NCI-H526 (cell line): Measurements from ENCODE around the gene FITM1.
A peak's percentile ranks its signal among the peaks of the same experiment; 100 is the strongest.

Source experiments
- DNase-seq, 2 experiments: peaks; one replicate each; lab custom pipeline; 2025; lab: John Stamatoyannopoulos, UW

The FITM1 gene

GRCh38 chr14:24119691-24120090 lies 10.8 kb upstream of the FITM1 start:
- DNase-seq = no peak

DNA sequence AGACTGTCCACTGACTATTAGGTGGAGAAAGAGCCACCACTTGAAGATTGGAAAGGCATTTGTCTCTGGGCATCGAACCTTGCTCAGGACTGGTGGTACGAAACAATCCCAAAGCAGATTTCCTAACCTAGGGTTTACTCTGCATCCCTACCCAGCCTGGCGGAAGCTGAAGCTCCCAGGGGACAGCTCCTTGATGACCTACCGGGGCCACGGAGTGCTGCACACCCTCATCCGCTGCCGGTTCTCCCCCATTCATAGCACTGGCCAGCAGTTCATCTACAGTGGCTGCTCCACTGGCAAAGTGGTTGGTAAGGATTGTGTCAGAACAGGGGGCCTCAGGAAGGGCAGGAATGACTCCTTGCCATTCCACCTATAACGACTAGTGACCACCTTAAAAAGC lies 9.2 kb upstream of the FITM1 start:
- DNase-seq = no peak

- no peak for DNase-seq
Measured at GRCh38 chr14:24122416-24122815, 8.0 kb upstream of the FITM1 start.

DNA sequence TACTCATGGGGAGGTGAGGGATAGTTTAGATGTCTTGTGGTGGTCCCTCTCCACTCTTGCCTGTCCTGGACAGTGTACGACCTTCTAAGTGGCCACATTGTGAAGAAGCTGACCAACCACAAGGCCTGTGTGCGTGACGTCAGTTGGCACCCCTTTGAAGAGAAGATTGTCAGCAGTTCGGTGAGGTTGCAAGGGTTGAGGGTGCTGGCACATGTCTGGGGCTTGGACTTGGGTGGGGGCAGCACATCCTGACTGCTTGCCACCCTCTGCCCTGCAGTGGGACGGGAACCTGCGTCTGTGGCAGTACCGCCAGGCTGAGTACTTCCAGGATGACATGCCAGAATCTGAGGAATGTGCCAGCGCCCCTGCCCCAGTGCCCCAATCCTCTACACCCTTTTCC lies 7.6 kb upstream of the FITM1 start:
- DNase-seq = no peak

- DNase-seq = no peak
Measured at GRCh38 chr14:24123424-24124417, 6.7 kb upstream of the FITM1 start.

DNA sequence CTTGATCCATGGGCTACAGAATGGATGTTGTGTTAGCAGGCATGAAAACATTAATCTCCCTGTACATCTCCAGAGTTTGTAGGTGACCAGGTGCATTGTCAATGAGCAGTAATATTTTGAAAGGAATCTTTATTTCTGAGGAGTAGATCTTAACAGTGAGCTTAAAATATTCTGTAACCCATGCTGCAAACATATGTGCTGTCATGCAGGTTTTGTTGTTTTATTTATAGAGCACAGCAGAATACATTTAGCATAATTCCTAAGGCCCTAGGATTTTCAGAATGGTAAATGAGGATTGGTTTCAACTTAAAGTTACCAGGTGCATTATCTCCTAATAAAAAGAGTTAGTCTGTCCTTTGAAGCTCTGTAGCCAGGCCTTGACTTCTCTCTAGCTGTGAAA lies 3.5 kb upstream of the FITM1 start:
- no peak for DNase-seq

DNA sequence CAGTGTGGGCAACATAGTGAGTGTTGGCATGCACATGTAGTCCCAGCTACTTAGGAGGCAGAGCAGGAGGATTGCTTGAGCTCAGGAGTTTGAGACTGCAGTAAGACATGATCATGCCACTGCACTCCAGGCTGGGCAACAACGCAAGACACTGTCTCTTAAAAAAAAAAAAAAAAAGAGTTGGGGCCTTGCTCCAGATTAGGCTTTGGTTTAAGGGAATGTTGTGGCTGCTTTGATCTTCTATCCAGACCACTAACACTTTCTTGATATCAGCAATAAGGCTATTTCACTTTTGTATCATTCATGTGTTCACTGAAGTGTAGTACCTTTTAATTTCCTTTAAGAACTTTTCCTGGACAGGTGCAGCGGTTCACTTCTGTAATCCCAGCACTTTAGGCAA lies 2.8 kb upstream of the FITM1 start:
- DNase-seq = no peak

GRCh38 chr14:24129410-24129998 lies 955 bp upstream of the FITM1 start:
- no peak for DNase-seq

DNA sequence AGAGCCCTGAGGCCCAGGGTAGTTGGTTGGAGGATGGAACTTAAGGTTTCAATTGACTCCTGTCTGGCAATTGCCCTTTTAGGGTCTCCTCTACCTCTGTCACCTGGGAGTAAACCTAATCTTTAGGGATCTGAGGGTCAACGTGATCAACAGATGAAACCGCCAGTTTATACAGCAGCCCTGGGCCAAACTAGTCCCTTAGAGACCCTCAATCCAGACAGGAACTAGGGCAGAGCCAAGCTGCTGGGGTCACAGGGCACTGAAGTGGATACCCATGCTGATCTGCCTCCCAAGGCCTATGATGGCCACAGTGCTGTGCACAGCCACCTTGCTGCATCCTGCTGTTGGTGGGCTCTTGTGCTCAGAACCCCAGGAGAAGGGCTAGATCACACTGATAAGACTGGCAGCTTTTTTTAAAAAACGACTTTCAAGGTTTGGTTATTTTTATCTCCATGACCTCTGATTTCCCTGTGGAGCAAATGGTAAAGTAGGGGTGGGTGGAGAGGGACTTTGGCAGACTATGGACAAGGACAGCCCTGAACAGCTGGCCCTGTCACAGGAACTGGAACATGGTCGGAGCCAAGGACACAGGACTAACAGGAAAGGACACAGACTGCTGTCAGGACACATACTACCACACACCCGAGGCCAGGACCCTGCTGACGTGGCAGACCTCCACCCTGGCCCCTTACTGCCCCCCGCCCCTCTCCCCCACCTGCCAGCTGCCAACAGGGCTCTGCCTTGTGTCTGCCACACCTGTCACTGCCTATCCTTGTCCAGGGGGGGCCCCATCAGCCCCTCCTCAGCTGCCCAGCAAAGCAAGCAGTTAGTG lies 474 bp downstream of the FITM1 start:
- no peak for DNase-seq

- DNase-seq = no peak
Measured at GRCh38 chr14:24131549-24131966, 1.1 kb downstream of the FITM1 start.

GRCh38 chr14:24132061-24132685 lies 1.7 kb downstream of the FITM1 start:
- no peak for DNase-seq

GRCh38 chr14:24132976-24133375 lies 2.5 kb downstream of the FITM1 start:
- DNase-seq = no peak

DNA sequence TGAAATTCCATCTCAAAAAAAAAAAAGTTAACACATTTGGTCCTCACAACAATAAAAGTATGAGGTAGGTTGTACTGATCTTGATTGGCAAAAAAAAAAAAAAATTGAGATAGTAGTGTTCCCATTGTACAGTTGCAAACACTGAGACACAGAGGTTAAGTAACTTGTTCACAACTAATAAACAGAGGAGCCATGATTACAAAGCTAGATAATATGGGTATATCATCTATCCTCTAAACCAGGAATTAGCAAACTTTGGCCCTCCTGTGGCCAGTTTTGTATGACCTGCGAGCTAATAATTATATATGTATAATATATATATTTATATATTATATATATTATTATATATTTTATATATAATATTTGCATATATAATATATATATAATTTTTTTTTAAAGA lies 3.3 kb downstream of the FITM1 start:
- no peak for DNase-seq

GRCh38 chr14:24135584-24135833 lies 5.0 kb downstream of the FITM1 start:
- no peak for DNase-seq

DNA sequence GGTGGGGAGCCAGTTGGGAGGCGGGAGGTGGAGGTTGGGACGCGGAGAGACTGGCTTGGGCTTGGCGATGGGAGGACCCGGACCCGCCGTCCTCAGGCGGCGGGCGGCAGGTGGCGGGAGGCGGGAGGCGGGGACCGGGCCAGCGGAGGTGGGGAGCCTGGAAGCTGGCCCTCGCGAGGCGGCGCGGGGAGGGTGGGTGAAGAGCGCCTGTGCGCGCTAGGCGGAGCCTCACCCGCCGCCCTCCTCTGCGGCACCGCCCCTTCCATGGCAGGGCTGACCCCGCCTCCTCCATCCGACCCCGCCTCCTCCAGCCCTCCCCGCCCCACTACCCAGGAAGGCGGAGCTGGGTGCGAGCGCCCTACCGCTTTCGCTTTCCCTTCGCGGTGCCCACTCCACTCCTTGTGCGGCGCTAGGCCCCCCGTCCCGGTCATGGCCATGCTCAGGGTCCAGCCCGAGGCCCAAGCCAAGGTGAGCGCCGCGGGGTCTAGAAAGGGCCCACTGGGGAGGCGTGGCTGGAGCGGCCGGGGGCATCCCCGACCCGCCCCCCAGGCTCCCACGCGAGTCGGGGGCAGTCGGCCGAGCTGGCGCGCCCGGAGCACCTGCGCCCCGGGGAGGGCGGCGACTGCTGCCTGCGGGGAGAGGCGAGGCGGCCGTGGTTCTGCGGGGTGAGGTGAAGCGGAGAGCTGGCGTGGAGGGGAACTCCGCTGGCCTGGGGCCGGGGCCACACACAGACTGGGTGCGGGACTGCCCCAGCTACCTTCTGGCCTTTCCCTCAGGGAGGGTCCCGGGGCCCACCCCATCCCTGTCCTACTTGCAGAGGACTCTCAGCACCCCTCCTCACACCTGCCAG lies 5.6 kb downstream of the FITM1 start, which contains the start of gene PSME1:
TSS of gene PSME1 (plus strand) at position 361 of the 850 bp plus-strand sequence. CDS start at position 430, 69 bp downstream.
- DNase-seq = peak; percentile 80 to 96

- peak; percentile 22 to 40 for DNase-seq
Measured at GRCh38 chr14:24136684-24137528, 6.4 kb downstream of the FITM1 start.

GRCh38 chr14:24137529-24138395 lies 7.3 kb downstream of the FITM1 start:
- DNase-seq = no peak

- no peak for DNase-seq
Measured at GRCh38 chr14:24138396-24139271, 8.2 kb downstream of the FITM1 start.
